ENCODE results near the gene DAP.

DNA sequence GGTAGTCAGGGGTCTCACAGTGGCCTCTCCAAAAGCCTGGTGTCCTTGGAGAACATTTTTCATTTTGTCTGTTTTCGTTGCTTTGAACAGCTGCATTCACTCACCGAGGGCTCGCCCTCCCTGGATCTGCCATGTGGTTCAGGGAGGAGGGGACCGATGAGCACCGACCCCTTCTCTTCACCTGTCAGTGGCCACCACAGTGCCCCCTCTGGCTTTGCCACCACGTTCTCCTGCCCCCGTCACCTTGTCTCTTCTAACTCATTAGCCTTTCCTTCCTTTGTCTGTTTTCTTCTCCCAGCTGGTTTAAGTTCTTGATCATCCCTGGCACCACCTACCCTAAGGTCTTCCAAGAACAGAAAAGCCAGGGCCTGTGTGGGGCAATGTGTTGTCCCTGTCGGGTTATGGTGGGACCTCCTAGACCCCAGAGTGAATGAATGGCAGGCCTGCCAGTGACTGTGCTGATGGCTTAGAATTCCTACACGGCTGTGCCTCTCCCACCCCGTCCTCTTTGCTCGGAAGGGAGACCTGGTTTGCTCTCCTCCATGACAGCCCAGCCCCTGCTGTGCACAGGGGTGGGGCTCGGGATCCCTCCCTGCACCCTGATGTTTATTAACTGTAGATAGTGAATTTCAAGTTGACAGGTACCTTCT is 107.2 kb downstream of the DAP start:
- TF ChIP-seq, protein P1, sequence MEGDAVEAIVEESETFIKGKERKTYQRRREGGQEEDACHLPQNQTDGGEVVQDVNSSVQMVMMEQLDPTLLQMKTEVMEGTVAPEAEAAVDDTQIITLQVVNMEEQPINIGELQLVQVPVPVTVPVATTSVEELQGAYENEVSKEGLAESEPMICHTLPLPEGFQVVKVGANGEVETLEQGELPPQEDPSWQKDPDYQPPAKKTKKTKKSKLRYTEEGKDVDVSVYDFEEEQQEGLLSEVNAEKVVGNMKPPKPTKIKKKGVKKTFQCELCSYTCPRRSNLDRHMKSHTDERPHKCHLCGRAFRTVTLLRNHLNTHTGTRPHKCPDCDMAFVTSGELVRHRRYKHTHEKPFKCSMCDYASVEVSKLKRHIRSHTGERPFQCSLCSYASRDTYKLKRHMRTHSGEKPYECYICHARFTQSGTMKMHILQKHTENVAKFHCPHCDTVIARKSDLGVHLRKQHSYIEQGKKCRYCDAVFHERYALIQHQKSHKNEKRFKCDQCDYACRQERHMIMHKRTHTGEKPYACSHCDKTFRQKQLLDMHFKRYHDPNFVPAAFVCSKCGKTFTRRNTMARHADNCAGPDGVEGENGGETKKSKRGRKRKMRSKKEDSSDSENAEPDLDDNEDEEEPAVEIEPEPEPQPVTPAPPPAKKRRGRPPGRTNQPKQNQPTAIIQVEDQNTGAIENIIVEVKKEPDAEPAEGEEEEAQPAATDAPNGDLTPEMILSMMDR (IDR thresholded peaks at IDR 0.05): no peak
- no peak for TF ChIP-seq POLR2A (IDR thresholded peaks at IDR 0.05; ENCODE audit: low read length)
- TF ChIP-seq, protein P2, sequence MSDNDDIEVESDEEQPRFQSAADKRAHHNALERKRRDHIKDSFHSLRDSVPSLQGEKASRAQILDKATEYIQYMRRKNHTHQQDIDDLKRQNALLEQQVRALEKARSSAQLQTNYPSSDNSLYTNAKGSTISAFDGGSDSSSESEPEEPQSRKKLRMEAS (IDR thresholded peaks at IDR 0.05): no peak
- TF ChIP-seq GATA3 (IDR thresholded peaks at IDR 0.05; ENCODE audit: borderline replicate concordance): no peak
- TF ChIP-seq JUN (IDR thresholded peaks at IDR 0.05): no peak
- TF ChIP-seq MAZ (IDR thresholded peaks at IDR 0.05; ENCODE audit: borderline replicate concordance, low read depth, low read length): no peak
- TF ChIP-seq JUNB (IDR thresholded peaks at IDR 0.05): no peak
- TF ChIP-seq PHF8 (IDR thresholded peaks at IDR 0.05; ENCODE audit: borderline replicate concordance, low read depth): no peak
- no peak for TF ChIP-seq NFE2L2 (conservative IDR thresholded peaks at IDR 0.05; ENCODE audit: low read length)
- TF ChIP-seq RFX5 (IDR thresholded peaks at IDR 0.05): no peak
- TF ChIP-seq, protein P3, sequence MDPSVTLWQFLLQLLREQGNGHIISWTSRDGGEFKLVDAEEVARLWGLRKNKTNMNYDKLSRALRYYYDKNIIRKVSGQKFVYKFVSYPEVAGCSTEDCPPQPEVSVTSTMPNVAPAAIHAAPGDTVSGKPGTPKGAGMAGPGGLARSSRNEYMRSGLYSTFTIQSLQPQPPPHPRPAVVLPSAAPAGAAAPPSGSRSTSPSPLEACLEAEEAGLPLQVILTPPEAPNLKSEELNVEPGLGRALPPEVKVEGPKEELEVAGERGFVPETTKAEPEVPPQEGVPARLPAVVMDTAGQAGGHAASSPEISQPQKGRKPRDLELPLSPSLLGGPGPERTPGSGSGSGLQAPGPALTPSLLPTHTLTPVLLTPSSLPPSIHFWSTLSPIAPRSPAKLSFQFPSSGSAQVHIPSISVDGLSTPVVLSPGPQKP (IDR thresholded peaks at IDR 0.05; ENCODE audit: low read depth, low read length): no peak
- no peak for TF ChIP-seq MAFK (IDR thresholded peaks at IDR 0.05; ENCODE audit: partially characterized antibody)
- TF ChIP-seq RCOR1 (IDR thresholded peaks at IDR 0.05; ENCODE audit: low read depth, low read length): no peak

All from A549 (cell line).